A673 (cell line): ENCODE data around the gene ZNF611. TPM values are rescaled to one million over a fixed set of nuclear protein-coding genes. Genes with fewer than 3 reads are reported as not detected.
"Not testable (repeated sequence)": the region's sequence is repeated elsewhere in the genome, so short reads cannot be mapped to it uniquely, and the experiment has no call there.

Experiments used
- BruUV-seq: library from RNA; stranded (reverse); fragments of 400-500 nt; replicated peaks from 2 replicates; lab custom pipeline; 2021; lab: Mats Ljungman, UMichigan
- CTCF ChIA-PET: fragments of 300-600 bp; sonication (Branson Sonifier 250); formaldehyde crosslinking; loops from one replicate; lab custom pipeline; 2022; ENCODE audit warnings: antibody characterized with exemption; lab: Charles Lee
- POLR2A ChIA-PET: fragments of 300-600 bp; sonication (Branson Sonifier 250); formaldehyde crosslinking; loops from one replicate; lab custom pipeline; 2022; ENCODE audit warnings: antibody characterized with exemption; ENCODE audit not compliant: low non-redundant PET; lab: Charles Lee
- DNase-seq: peaks from one replicate; pipeline ENCODE4 v3.0.0-alpha.2; 2015; ENCODE audit warnings: low spot score
- H3K27ac ChIP-seq: fragments of 200-600 bp; sonication (generic); 2 replicates; pipeline ENCODE4 v1.5.1; 2016; ENCODE audit warnings: mixed run types, low read depth, mild to moderate bottlenecking, mixed read lengths, antibody characterized with exemption, low read length; ENCODE audit not compliant: poor library complexity, severe bottlenecking
- H3K27me3 ChIP-seq: fragments of 200-600 bp; sonication (generic); replicated peaks from 2 replicates; pipeline ENCODE4 v1.6.1; 2017; ENCODE audit warnings: mixed run types, low read depth, mild to moderate bottlenecking, mixed read lengths, antibody characterized with exemption, low read length; ENCODE audit not compliant: insufficient read depth, poor library complexity
- H3K36me3 ChIP-seq: fragments of 200-600 bp; sonication (generic); 2 replicates; pipeline ENCODE4 v1.6.1; 2016; ENCODE audit warnings: mixed run types, mild to moderate bottlenecking, mixed read lengths, antibody characterized with exemption, low read length; ENCODE audit not compliant: insufficient read depth, poor library complexity, severe bottlenecking
- H3K4me1 ChIP-seq: fragments of 200-600 bp; sonication (generic); 2 replicates; pipeline ENCODE4 v1.6.1; 2017; ENCODE audit warnings: mixed run types, mild to moderate bottlenecking, mixed read lengths, antibody characterized with exemption, low read length; ENCODE audit not compliant: insufficient read depth, poor library complexity, severe bottlenecking
- H3K4me3 ChIP-seq: fragments of 200-600 bp; sonication (generic); 2 replicates; pipeline ENCODE4 v1.5.1; 2016; ENCODE audit warnings: low read depth, mixed run types, mild to moderate bottlenecking, mixed read lengths, low read length; ENCODE audit not compliant: poor library complexity, severe bottlenecking
- H3K9me3 ChIP-seq: fragments of 200-600 bp; sonication (generic); 2 replicates; pipeline ENCODE4 v1.6.1; 2016; ENCODE audit warnings: mixed run types, low read depth, mild to moderate bottlenecking, mixed read lengths, antibody characterized with exemption, low read length; ENCODE audit not compliant: poor library complexity, severe bottlenecking
- EZH2 ChIP-seq: fragments of 200-600 bp; sonication (generic); IDR thresholded peaks from 2 replicates; pipeline ENCODE4 v1.6.1; 2017; ENCODE audit warnings: borderline replicate concordance, low read depth, mild to moderate bottlenecking, mixed read lengths, antibody characterized with exemption, low read length; ENCODE audit not compliant: poor library complexity, severe bottlenecking
- intact Hi-C: fragments of 100-400 bp; cut with micrococcal nuclease; formaldehyde crosslinking; loops from one replicate; pipeline ENCODE4 v1.10.0; 2022; ENCODE audit not compliant: unreplicated experiment
- total RNA-seq: library from RNA; stranded (reverse); gene quantifications from 2 replicates; pipeline ENCODE4 v1.2.3, GENCODE V29; 2021
- TF ChIP-seq, protein P1 (sequence below): fragments of 300-800, 200-600 bp; sonication (generic); conservative IDR thresholded peaks from 2 replicates; pipeline ENCODE4 v1.5.1; 2017; ENCODE audit warnings: low read depth, mild to moderate bottlenecking, antibody characterized with exemption, low read length, moderate library complexity, mixed read lengths

ZNF611 gene
- total RNA-seq, 1 experiment from 2014 or later, result 21.7 TPM

DNA sequence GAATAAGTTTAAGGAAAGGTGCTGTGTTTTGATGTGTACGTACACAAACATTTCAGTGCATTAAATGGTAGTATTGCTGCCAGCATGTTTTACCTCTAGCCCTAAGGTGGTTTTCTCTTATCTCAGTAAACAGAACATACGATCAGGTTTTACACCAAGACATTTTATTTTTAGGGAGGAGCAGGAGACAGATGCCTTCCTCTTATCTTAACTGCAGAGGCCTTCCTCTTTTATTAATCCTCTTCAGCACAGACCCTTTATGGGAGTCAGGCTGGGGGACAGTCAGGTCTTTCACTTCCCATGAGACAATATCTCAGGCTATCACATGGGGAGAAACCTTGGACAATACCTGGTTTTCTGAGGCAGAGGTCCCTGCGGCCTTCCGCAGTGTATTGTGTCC, 14.9 kb upstream of the ZNF611 start:
- CTCF ChIA-PET, result no interaction called here
- intact Hi-C loops, result no loop called here
- POLR2A ChIA-PET, result no interaction called here
- Histone ChIP-seq H3K27me3 (no peaks in the 10 kb centered on the region), H3K4me3 (no peak overlapping the region), H3K36me3 (no peaks in the 10 kb centered on the region), H3K27ac (no peak overlapping the region), H3K4me1 (no peaks in the 10 kb centered on the region), H3K9me3 (no peaks in the 10 kb centered on the region)
- no TSS peak for BruUV-seq
- no peak for DNase-seq
- no peak for TF ChIP-seq EZH2
- TF ChIP-seq, protein P1, sequence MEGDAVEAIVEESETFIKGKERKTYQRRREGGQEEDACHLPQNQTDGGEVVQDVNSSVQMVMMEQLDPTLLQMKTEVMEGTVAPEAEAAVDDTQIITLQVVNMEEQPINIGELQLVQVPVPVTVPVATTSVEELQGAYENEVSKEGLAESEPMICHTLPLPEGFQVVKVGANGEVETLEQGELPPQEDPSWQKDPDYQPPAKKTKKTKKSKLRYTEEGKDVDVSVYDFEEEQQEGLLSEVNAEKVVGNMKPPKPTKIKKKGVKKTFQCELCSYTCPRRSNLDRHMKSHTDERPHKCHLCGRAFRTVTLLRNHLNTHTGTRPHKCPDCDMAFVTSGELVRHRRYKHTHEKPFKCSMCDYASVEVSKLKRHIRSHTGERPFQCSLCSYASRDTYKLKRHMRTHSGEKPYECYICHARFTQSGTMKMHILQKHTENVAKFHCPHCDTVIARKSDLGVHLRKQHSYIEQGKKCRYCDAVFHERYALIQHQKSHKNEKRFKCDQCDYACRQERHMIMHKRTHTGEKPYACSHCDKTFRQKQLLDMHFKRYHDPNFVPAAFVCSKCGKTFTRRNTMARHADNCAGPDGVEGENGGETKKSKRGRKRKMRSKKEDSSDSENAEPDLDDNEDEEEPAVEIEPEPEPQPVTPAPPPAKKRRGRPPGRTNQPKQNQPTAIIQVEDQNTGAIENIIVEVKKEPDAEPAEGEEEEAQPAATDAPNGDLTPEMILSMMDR, result no peak

DNA sequence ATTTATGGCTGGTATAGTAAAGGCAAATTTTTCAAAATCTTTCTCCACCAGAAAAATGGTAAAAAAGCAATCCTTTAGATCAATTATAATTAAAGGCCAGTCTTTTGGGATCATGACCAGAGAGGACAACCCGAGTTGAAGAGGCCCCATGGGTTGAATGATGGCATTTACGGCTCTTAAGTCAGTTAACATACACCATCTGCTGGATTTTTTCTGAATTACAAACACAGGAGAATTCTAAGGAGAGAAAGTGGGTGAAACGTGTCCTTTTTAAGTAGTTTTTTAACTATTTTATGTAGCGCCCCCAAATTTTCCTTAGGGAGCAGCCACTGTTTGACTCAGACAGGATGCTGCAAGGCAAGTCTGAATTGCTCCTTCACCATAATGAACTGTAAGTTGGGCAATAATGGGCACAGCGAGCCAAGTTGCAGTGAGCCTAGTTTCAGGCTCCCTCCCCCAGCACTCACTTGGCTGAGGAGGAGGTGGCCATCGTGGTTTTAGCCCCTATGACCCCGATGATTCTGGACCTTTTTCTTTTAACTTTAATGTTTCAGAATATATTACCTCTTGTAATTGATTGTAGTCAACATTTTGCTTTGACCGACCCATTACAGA, 13.6 kb upstream of the ZNF611 start:
- intact Hi-C loops, result loop anchor here (1.0 kb wide), 1 partner anchor 500 kb away; no protein-coding TSS in a partner anchor

DNA sequence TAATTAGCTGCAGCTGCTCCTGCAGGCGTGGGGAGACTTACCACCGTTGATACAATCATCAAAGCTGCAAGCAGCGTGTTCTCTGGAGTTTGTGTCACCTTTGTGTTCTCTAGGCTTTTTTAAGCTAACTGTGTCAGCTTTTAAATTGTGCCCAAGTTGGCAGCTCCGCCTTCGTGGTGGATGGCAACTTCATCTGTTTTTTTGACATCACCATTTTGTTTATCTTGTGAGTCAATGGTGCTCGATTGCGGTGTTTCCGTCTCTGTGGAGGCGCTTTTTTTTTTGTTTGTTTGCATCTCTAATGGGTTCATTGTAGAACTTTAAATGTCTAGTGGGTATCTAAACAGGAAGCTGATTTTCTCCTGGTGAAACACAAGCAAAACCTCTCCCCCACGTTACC, 11.1 kb upstream of the ZNF611 start:
- DNase-seq, H3K36me3 ChIP-seq, H3K27ac ChIP-seq, H3K27me3 ChIP-seq, POLR2A ChIA-PET, CTCF ChIA-PET, H3K4me3 ChIP-seq, H3K9me3 ChIP-seq, intact Hi-C loops, H3K4me1 ChIP-seq, BruUV-seq: not testable (repeated sequence)

More for the DNA sequence above, 13.6 kb upstream of the ZNF611 start:
- POLR2A ChIA-PET, result interaction anchor here (0.6 kb wide), 1 partner anchor 21 kb away, joined by 4 read pairs; no protein-coding TSS in a partner anchor
- no TSS peak for BruUV-seq
- CTCF ChIA-PET, result no interaction called here
- no peaks in the 10 kb centered on the region for H3K36me3 ChIP-seq
- no peak for TF ChIP-seq EZH2
- TF ChIP-seq, protein P1, result peak; percentile 45
- H3K27ac ChIP-seq, result no peak overlapping the region
- no peaks in the 10 kb centered on the region for H3K27me3 ChIP-seq
- H3K4me1 ChIP-seq, result no peaks in the 10 kb centered on the region
- H3K4me3 ChIP-seq, result no peak overlapping the region
- peak; percentile 41 for DNase-seq
- no peaks in the 10 kb centered on the region for H3K9me3 ChIP-seq

DNA sequence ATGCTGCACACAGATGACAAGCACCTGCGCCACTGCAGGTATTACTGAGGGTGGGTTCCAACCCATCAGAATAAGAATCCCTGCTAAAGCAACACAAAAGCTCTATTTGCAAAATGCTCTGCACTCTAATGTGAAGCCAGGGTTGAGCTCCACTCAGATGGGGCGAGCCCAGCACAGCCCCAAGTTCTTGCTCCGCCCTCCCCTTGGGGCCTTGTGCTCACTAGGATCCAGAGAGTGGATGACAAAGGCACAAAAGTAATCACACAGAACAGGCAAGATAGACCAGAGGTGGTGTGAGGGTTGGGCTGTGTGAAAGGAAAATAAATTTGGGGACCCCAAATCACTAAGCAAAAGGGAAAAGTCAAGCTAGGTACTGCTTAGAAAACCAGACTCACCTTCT, 8.2 kb upstream of the ZNF611 start:
- no TSS peak for BruUV-seq
- H3K27me3 ChIP-seq, result no peaks in the 10 kb centered on the region

More for the DNA sequence above, 8.2 kb upstream of the ZNF611 start:
- H3K36me3 ChIP-seq, result no peaks in the 10 kb centered on the region
- no peak for DNase-seq
- intact Hi-C loops, result no loop called here
- ChIA-PET CTCF (no interaction called here), POLR2A (no interaction called here)
- no peak overlapping the region for H3K4me3 ChIP-seq
- H3K9me3 ChIP-seq, result no peaks in the 10 kb centered on the region
- no peak overlapping the region for H3K27ac ChIP-seq
- TF ChIP-seq, protein P1, result no peak
- TF ChIP-seq EZH2, result no peak
- H3K4me1 ChIP-seq, result no peaks in the 10 kb centered on the region
